ENCODE results near the gene RERE. TPM values are rescaled to one million over a fixed set of nuclear protein-coding genes. Genes with fewer than 3 reads are reported as not detected.
"Not testable (repeated sequence)": the region's sequence is repeated elsewhere in the genome, so short reads cannot be mapped to it uniquely, and the experiment has no call there.

Gene RERE
- polyA plus RNA-seq, 4 donors: 142 to 184 (median 145) TPM

GRCh38 chr1:8446119-8446518 is 371.3 kb downstream of the RERE start:
- DNase-seq (ENCODE audit: low read depth in 4 of 4, low spot score in 3 of 4): not testable (repeated sequence)

GRCh38 chr1:8443558-8444194 is 373.8 kb downstream of the RERE start:
- no peak for DNase-seq (ENCODE audit: low read depth in 4 of 4, low spot score in 3 of 4)

DNA sequence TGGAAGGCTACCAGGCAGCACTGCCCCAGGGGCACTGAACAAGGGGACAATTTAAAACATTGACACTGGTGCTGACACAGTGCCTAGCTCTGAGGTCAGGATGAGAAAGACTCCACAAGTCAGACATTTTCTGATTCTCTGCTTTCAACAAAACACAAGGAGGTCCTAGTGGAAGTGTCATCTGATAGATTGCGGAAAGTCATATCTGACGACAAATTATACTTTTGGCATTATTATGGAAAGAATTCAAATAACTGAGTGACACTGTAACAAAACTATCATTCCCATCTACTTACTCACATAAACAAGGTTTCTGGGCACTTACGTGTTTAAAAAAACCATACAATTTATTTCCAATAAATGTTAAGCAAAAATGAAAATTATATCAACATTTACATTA is 376.0 kb downstream of the RERE start:
- DNase-seq (ENCODE audit: low read depth in 4 of 4, low spot score in 3 of 4): no peak

DNA sequence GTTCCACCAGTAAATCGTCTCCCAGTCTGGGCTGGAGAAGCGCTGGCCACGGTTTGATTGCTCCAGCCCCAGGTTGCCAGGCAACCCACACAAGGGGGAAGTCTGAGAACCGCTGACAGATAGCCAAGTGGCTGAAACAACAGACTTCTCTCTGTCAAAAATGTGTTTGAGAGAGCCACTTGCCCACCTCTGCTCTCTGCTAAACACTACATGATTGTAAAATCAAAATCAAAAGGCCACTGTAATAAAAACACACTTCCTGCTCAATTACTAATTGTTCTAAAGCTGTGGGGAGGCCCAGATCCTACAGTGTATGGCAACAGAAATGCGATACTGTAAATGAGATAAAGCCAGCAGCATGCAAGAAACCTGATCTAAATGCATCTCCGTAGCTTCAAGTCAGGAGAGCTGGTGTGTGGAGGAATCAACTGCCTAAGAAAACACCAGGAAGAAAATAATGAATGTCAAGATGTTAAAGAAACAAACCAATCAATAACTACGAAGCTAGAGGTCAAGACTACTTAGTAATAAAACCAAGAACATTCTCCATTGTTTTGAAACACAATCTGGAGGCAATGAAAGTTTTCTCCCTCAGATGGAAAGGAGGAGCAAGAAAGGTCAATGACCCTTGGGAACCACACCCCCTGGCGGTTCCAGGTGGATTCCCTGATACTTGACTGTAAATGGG is 378.3 kb downstream of the RERE start:
- DNase-seq (ENCODE audit: low read depth in 4 of 4, low spot score in 3 of 4): peak in 1 of 4 donors; percentile 59

DNA sequence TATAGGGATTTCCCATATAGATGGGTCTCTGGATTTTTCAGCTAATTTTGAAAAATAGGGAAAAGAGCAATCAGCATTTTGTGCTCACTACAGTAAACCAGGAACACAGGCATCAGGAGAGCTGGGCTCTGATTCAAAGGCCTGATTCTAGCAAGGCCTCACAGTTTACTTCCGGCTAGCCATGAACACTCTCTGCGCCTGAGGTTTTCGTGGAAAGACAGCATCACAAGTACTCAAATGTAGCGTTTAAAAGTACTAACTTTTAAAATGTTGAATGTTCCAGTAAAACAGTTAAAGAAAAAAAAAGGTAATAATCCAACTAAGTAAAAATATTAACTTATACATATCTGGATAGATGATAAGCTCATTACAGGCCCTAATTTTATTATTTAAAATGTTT is 379.0 kb downstream of the RERE start:
- DNase-seq (ENCODE audit: low read depth in 4 of 4, low spot score in 3 of 4): no peak

DNA sequence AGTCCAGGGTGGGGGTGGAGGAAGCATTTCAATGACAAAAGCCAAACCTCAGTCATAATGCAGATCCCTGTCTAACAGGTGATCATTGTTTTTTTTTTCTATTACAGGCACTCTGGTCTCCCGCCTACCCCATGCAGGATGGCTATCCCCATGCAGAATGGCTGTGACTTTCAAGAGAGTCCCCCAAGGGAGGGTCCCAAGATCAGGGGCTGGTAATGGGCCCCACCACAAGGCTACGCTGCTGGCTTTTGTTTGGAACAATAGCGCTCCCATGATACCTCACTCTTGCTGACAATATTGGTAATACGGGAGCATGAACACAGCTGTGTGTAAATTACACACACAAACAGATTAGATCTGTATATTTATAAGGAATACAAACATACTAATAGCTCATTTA is 380.1 kb downstream of the RERE start:
- no peak for DNase-seq (ENCODE audit: low read depth in 4 of 4, low spot score in 3 of 4)

DNA sequence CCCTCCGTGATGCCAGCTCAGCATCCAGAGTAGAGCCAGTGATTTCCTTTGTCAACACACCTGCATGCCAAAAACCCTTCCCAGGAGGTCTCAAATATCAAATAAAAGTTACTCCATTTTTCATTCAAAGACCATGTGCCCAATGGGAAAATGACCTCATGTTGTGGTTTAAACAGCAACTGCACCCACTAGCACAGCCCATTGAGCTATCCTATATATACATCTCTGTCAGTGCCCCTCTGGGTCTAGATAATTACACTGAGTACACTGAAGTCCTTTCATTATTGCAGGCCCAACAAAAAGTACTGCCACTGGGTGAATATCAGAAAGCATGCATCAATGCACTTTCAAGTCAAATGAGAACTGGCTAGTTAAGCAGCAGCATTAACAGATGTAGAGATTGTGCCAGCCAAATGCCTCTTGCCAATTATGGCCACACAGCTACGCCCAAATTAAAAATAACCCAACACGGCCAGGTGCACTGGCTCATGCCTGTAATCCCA is 381.8 kb downstream of the RERE start:
- DNase-seq (ENCODE audit: low read depth in 4 of 4, low spot score in 3 of 4): no peak

- DNase-seq (ENCODE audit: low read depth in 4 of 4, low spot score in 3 of 4): no peak
These were observed 383.3 kb downstream of the RERE start for GRCh38 chr1:8434101-8434500.

- DNase-seq (ENCODE audit: low read depth in 4 of 4, low spot score in 3 of 4): no peak
These were observed 385.7 kb downstream of the RERE start for GRCh38 chr1:8431784-8432183.

GRCh38 chr1:8431019-8431418 is 386.4 kb downstream of the RERE start:
- DNase-seq (ENCODE audit: low read depth in 4 of 4, low spot score in 3 of 4): no peak

DNA sequence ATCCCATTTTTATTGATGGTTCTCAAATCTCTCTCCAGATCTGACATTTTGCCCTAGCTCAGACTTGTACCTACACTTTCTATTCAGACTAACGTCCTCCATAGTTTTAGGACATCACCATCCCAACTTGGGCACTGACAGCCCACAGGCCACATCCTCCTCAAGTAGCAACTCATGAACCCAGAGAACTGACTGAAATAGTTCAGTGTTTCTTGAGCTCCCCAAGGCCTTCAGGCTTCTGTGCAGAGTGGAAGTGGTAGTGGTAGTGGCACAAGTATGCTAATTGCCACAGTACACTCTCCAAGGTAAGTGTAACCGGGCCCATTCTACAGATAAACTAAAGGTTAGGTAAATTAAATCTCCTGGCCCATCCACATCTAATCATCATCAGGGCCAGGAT is 387.0 kb downstream of the RERE start:
- DNase-seq (ENCODE audit: low read depth in 4 of 4, low spot score in 3 of 4): no peak

DNA sequence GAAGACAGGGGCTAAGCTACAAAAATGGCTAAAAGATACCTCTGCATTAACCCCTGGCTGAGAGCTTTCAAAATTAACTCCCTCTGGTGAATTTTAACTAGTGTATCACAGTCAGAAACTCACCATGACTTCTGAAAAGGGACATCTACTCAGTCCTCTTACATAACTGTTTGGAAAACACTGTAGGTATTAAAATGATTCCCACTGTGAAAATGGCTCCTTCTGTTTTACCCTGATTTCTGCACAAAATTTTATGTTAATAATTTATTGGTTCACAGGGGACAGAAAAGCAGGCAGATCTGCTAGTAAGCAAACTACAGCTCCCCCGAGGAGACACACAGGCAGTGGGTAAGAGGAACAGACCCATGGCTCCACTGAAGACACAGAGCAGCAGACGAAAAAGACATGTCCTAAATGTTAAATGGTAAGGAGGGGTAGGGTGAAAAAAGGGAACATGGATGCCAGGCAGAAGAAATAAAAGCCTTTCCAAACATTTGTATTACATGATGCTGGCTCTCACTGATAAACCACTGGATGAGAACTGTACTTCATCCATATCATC is 387.8 kb downstream of the RERE start:
- no peak for DNase-seq (ENCODE audit: low read depth in 4 of 4, low spot score in 3 of 4)

- DNase-seq (ENCODE audit: low read depth in 4 of 4, low spot score in 3 of 4): no peak
These were observed 389.0 kb downstream of the RERE start for GRCh38 chr1:8428441-8428840.

DNA sequence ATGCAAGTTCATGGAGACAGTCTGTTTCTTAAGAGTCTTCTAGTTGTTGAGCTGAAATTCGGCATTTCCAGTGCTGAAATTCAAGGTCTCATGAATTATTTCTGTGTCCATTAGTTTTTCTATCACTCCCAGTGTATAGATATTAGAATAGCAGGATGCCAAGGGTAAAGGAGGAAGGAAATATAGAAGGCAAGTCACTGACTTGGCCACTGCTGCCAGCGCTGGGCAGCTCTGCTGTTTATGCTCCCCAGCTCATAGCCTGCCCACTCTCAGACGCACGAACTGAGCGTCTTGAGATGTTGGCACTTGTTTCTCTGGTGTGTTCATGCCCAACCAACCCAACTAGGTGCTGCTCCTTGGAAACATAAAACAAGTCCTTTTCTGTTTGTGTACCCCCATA is 389.5 kb downstream of the RERE start:
- DNase-seq (ENCODE audit: low read depth in 4 of 4, low spot score in 3 of 4): no peak

DNA sequence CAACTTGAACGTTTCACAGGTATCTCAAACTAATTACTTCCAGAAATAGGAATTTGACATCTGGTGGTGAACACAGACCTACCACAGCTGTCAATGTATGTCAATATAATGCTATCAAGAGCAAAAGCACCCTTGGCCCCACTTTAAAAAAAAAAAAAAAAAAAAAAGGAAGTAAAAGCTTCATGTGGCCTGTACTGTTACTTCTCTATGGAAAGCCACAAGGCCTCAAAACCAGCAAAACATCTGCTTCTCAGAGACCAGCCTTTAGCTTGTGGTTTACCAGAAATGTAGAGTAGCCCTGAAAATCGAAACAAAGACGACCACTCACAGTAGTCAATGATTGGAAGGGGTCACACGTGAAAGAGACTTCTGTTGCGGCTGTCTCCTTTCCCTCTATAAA is 389.9 kb downstream of the RERE start:
- DNase-seq (ENCODE audit: low read depth in 4 of 4, low spot score in 3 of 4): no peak

- no peak for DNase-seq (ENCODE audit: low read depth in 4 of 4, low spot score in 3 of 4)
These were observed 390.4 kb downstream of the RERE start for GRCh38 chr1:8426996-8427395.

DNA sequence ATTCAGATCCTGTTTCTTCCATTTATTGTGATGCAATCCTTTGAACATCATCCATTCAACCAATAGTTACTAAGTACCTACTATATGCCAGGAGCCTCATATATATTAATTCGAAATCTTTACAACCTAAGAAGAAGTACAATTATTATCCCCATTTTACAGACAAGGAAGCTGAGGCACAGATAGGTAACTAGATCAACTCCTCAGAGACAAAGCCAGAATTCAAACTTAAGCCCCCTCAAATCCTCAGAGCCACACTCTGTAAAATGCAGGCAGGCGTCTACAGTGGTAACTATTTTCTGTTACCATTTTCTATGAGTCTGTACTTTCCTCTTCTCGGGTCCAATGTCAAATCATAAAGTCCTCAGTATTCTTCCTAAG is 391.7 kb downstream of the RERE start:
- DNase-seq (ENCODE audit: low read depth in 4 of 4, low spot score in 3 of 4): no peak

DNA sequence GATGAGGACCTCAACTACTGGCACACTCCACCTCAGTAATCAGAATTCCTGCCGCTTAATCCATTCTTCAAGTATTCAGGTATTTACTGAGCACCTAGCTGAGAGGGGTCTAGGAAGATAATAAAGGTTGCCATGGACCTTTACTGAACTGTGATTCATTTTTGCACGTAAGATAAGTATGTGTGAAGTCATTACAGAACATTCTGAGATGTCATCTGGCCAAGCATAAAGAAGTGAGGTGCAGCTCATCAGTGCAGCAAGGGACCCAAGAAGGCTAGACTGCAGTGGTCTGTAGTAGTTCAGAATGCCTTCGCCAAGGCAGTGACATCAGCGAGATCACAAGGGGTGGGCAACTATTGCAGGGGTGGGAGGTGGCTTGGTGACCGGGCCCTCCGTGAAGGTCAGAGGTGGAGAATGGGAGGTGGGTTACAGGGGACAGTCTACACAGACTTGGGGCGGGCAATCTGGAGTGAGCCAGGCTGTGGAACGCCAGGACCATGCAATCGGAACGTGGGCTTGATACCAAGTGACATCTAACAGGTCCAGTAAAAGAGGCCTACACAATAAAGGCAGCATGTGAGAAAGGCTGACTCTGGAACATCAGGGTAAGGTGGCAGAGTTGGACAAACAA is 392.2 kb downstream of the RERE start:
- DNase-seq (ENCODE audit: low read depth in 4 of 4, low spot score in 3 of 4): no peak

DNA sequence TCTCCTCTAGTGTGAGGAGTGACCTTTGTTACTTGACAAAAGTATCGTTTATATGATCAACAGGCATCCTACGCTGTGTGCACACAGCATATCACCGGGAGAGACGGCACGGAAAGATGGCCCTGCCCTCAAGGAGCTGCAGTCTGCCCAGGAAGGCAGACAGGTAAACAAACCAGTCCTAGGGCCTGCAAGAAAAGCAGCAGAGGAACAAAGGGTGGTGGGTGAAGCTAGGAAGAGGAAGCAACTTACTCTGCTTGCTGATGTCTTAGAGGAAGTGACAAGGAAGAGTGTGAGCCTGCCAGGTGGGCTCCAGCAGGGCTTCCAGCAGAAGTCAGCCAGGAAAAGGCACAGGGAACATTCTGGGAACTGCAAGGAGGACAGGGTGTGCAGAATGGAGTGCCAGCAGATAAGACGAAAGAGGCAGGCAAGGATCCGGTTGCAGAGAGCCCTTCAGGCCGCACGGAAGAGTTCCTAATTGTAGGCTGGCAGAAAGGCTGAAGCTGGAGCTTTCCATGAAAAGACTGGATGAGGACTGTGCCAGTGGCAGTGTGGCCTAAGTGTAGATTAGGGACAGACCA is 392.8 kb downstream of the RERE start:
- no peak for DNase-seq (ENCODE audit: low read depth in 4 of 4, low spot score in 3 of 4)

- DNase-seq (ENCODE audit: low read depth in 4 of 4, low spot score in 3 of 4): peak in 3 of 4 donors; percentile 68 to 83 (median 74)
These were observed 393.5 kb downstream of the RERE start for GRCh38 chr1:8423692-8424538.
